BE2C (cell line): Measurements from ENCODE around the gene KCNMA1.

Experiments used
- DNase-seq: peaks from one replicate; pipeline ENCODE4 v3.0.0-alpha.2; 2020
- H3K27me3 ChIP-seq: fragments of 250-450 bp; sonication (Bioruptor Pico); 2 replicates; pipeline ENCODE4 v1.5.1; 2020; ENCODE audit warnings: mild to moderate bottlenecking
- H3K36me3 ChIP-seq: fragments of 250-450 bp; sonication (Bioruptor Pico); 2 replicates; pipeline ENCODE4 v1.5.1; 2020; ENCODE audit warnings: mild to moderate bottlenecking
- H3K4me1 ChIP-seq: fragments of 250-450 bp; sonication (Bioruptor Pico); 2 replicates; pipeline ENCODE4 v1.5.1; 2020
- H3K4me3 ChIP-seq: 2 replicates; pipeline ENCODE4 v1.5.1; 2011; ENCODE audit warnings: low read depth, low read length
- H3K9me3 ChIP-seq: fragments of 250-450 bp; sonication (Bioruptor Pico); 2 replicates; pipeline ENCODE4 v1.5.1; 2020
- TF ChIP-seq, protein P1 (sequence below): IDR thresholded peaks from 2 replicates; pipeline ENCODE4 v1.5.1; 2012; ENCODE audit warnings: mild to moderate bottlenecking, low read depth, low read length

Gene KCNMA1

DNA sequence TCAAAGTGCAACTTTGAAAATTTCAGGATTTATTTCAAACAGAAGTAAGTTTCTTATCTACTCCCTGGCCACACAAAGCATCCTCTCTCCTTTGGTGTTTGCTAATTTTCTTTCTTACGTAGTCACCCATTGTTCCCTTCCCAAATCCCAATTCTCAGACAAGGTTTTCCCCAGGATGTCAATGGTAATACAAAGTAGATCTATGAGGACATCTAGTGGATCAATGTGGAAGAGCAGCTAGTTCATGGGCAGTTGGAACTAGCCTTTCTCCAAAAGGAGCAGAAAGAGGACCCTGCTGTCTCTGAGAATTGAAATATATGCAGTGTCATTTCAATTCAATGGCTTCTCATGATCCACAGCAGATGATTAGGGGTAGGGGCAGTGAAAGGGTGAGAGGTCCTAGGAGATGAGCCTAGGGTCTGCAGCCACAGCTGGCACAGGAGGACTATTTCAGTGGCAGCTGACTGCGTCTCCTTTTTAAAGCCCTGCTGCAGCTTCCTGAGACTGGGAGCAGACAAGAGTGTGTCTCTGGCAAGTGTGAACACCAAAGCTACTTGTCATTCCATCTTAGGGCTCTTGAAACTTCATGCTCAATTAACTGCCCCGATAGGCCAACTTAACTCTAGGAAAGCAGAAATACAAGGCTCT, 632.6 kb downstream of the KCNMA1 start:
- TF ChIP-seq, protein P1, sequence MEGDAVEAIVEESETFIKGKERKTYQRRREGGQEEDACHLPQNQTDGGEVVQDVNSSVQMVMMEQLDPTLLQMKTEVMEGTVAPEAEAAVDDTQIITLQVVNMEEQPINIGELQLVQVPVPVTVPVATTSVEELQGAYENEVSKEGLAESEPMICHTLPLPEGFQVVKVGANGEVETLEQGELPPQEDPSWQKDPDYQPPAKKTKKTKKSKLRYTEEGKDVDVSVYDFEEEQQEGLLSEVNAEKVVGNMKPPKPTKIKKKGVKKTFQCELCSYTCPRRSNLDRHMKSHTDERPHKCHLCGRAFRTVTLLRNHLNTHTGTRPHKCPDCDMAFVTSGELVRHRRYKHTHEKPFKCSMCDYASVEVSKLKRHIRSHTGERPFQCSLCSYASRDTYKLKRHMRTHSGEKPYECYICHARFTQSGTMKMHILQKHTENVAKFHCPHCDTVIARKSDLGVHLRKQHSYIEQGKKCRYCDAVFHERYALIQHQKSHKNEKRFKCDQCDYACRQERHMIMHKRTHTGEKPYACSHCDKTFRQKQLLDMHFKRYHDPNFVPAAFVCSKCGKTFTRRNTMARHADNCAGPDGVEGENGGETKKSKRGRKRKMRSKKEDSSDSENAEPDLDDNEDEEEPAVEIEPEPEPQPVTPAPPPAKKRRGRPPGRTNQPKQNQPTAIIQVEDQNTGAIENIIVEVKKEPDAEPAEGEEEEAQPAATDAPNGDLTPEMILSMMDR, result peak; percentile 90
- DNase-seq, result peak; percentile 26
- no peaks in the 10 kb centered on the region for H3K27me3 ChIP-seq

GRCh38 chr10:77002872-77003271, 634.7 kb downstream of the KCNMA1 start:
- DNase-seq, result no peak
- H3K27me3 ChIP-seq, result no peaks in the 10 kb centered on the region
- no peaks in the 10 kb centered on the region for H3K4me1 ChIP-seq
- no peaks in the 10 kb centered on the region for H3K9me3 ChIP-seq
- TF ChIP-seq, protein P1, result no peak
- no peak overlapping the region for H3K4me3 ChIP-seq
- H3K36me3 ChIP-seq, result no peaks in the 10 kb centered on the region

More for the DNA sequence above, 632.6 kb downstream of the KCNMA1 start:
- H3K9me3 ChIP-seq, result no peaks in the 10 kb centered on the region
- H3K4me3 ChIP-seq, result no peak overlapping the region
- no peaks in the 10 kb centered on the region for H3K36me3 ChIP-seq
- no peaks in the 10 kb centered on the region for H3K4me1 ChIP-seq

DNA sequence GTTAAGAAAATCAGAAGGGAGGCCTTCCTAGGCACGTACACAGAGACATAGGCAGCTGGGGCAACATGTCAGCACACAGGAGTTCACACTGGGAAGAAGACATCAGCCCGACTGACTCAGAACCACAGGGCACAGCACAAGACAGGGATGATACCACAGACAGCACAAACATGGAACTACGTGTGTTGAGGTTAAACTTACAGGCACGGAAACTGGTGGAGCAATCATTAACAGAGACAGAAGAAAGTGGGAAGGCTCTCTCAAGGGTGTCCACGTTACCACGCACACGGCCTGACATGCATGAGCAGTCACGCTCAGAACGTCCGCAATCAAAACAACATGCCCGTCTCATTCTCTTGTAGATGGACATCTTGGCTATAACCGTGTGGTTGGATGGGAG, 636.4 kb downstream of the KCNMA1 start:
- Histone ChIP-seq H3K27me3 (no peaks in the 10 kb centered on the region), H3K4me3 (no peak overlapping the region), H3K36me3 (no peaks in the 10 kb centered on the region), H3K4me1 (no peaks in the 10 kb centered on the region), H3K9me3 (no peaks in the 10 kb centered on the region)
- no peak for DNase-seq
- TF ChIP-seq, protein P1, result no peak

GRCh38 chr10:76998451-76998850, 639.2 kb downstream of the KCNMA1 start:
- H3K9me3 ChIP-seq, result no peaks in the 10 kb centered on the region
- H3K27me3 ChIP-seq, result no peaks in the 10 kb centered on the region
- no peak for DNase-seq
- no peak overlapping the region for H3K4me3 ChIP-seq
- TF ChIP-seq, protein P1, result no peak
- H3K36me3 ChIP-seq, result no peaks in the 10 kb centered on the region
- H3K4me1 ChIP-seq, result no peaks in the 10 kb centered on the region

DNA sequence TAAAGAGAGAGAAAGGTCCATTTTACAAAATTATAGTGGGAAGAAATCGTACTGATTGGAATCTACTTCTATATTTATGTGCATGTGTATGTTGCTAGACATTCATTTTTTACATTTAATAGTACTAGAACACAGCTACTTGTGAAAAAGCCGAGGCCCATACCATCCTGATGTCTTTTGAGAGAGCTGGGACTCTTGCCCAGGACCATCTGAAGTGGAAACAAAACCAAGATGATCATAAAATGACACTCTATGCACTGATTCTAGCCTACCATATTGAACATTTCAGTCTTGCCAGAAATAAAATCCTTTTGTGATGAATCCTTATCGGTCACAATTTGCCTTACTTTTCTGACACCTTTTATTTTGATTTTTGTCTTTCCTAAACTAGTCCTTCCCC, 640.0 kb downstream of the KCNMA1 start:
- Histone ChIP-seq H3K4me1 (no peaks in the 10 kb centered on the region), H3K9me3 (no peaks in the 10 kb centered on the region), H3K36me3 (no peaks in the 10 kb centered on the region), H3K27me3 (no peaks in the 10 kb centered on the region), H3K4me3 (no peak overlapping the region)
- TF ChIP-seq, protein P1, result no peak
- DNase-seq, result no peak

DNA sequence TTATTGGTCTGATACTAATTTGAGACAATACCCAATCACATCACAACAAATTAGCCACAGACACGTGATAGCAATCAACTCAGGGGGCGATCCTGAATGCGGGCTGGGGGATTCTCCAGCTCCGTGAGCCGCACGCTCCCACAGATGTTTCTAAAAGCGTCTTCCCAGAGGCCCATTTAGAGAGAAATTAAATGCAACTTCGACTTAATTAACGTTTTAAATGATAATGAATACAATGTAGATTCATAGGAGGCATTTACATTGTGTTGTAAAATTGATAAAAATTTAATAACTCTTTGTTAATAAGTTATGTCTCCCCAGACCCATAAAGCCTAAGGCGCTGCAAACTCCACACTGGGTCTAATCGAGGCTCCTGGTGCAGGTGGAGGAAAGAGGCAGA, 642.6 kb downstream of the KCNMA1 start:
- TF ChIP-seq, protein P1, result no peak
- no peak for DNase-seq
- H3K36me3 ChIP-seq, result no peaks in the 10 kb centered on the region
- no peaks in the 10 kb centered on the region for H3K27me3 ChIP-seq
- H3K9me3 ChIP-seq, result no peaks in the 10 kb centered on the region
- H3K4me1 ChIP-seq, result no peaks in the 10 kb centered on the region
- H3K4me3 ChIP-seq, result no peak overlapping the region
